ENCODE measurements around the gene CANT1.

DNA sequence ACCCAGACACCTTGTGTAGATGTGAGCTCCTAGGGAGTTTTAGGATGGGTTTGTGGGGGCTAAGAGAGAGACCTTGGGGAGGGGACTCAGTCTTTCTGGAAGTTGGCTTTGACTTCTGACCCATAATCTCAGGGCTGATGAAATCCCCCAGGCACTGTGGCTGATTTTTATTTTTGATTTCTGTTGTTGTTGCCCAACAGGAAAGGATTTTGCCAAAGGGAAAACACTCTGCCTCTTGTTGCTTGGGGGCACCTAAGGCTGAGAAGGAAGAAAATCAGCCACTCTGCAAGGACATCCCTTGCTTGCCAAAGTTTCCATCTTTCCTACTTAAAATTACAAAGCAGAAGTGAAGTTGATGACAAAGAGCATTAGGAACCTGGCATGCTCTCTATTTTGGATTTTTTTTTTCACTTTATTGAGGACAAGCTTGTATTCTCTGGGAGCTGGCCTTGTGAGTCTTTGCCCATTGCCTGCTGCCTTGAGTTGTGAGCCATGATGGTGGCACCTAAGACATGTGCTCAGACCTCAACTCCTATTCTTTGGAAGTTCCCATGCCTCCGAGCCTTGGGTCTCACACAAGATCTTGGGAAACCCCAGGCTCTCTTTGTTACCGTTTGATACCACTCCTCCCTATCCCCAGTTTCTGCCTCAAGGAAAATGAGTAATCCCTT lies 11.2 kb upstream of the CANT1 start:
- no peak for TF ChIP-seq POLR2A (IDR thresholded peaks at IDR 0.05)
- TF ChIP-seq, protein P1, sequence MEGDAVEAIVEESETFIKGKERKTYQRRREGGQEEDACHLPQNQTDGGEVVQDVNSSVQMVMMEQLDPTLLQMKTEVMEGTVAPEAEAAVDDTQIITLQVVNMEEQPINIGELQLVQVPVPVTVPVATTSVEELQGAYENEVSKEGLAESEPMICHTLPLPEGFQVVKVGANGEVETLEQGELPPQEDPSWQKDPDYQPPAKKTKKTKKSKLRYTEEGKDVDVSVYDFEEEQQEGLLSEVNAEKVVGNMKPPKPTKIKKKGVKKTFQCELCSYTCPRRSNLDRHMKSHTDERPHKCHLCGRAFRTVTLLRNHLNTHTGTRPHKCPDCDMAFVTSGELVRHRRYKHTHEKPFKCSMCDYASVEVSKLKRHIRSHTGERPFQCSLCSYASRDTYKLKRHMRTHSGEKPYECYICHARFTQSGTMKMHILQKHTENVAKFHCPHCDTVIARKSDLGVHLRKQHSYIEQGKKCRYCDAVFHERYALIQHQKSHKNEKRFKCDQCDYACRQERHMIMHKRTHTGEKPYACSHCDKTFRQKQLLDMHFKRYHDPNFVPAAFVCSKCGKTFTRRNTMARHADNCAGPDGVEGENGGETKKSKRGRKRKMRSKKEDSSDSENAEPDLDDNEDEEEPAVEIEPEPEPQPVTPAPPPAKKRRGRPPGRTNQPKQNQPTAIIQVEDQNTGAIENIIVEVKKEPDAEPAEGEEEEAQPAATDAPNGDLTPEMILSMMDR (IDR thresholded peaks at IDR 0.05): no peak
